ENCODE measurements around the gene POLD1.

POLD1 gene

GRCh38 chr19:50449236-50449899, 65.2 kb downstream of the POLD1 start:
- H3K4me3 ChIP-seq (replicated peaks; ENCODE audit: low read depth, low read length) = no peak overlapping the region

DNA sequence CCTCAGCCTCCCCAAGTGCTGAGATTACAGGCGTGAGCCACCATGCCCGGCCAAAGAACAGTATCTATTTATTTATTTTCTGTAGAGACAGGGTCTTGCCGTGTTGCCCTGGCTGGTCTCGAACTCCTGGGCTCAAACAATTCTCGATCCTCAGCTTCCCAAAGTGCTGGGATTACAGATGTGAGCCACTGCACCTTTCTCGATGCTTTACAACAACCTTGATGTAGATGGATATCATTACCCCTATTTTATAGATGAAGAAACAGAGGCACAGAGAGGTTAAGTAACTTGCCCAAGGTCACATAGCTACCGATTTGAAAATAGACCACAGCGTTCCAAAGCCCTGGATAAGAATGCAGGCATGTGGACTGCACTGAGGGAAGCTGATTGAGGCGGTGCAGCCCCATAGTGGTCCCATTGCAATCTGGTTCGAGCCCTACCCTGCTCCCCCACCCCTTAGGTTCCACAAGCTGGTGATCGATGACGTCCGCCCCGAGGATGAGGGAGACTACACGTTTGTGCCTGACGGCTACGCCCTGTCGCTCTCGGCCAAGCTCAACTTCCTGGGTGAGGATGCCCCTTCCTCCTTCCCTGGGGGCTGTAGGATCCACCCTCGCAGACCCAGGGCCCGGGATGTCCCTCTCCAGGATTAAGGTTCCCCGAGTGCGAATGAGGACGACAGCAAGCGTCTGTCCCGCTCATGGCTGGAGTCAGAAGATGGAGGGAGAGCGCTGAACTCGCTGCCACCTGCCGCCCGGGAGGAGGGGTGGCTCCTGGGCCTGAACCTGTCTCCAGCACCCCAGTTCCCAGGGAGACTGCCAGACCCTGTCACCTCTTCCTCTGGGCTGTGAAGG, 66.4 kb downstream of the POLD1 start:
- Histone ChIP-seq H3K4me3 (replicated peaks; ENCODE audit: low read depth, low read length) (no peak overlapping the region), H3K27me3 (replicated peaks; ENCODE audit: control insufficient read depth, insufficient read depth, low read length) (no peaks in the 10 kb centered on the region), H3K36me3 (ENCODE audit: control insufficient read depth, insufficient read depth, low read length) (no peaks in the 10 kb centered on the region)
- no peak for DNase-seq (ENCODE audit: extremely low read depth, insufficient read length)
- TF ChIP-seq, protein P1, sequence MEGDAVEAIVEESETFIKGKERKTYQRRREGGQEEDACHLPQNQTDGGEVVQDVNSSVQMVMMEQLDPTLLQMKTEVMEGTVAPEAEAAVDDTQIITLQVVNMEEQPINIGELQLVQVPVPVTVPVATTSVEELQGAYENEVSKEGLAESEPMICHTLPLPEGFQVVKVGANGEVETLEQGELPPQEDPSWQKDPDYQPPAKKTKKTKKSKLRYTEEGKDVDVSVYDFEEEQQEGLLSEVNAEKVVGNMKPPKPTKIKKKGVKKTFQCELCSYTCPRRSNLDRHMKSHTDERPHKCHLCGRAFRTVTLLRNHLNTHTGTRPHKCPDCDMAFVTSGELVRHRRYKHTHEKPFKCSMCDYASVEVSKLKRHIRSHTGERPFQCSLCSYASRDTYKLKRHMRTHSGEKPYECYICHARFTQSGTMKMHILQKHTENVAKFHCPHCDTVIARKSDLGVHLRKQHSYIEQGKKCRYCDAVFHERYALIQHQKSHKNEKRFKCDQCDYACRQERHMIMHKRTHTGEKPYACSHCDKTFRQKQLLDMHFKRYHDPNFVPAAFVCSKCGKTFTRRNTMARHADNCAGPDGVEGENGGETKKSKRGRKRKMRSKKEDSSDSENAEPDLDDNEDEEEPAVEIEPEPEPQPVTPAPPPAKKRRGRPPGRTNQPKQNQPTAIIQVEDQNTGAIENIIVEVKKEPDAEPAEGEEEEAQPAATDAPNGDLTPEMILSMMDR (IDR thresholded peaks at IDR 0.05; ENCODE audit: insufficient read depth, low read length, poor library complexity, severe bottlenecking) = no peak

More at GRCh38 chr19:50449236-50449899, 65.2 kb downstream of the POLD1 start:
- Histone ChIP-seq H3K36me3 (ENCODE audit: control insufficient read depth, insufficient read depth, low read length) (no peaks in the 10 kb centered on the region), H3K27me3 (replicated peaks; ENCODE audit: control insufficient read depth, insufficient read depth, low read length) (no peaks in the 10 kb centered on the region)
- TF ChIP-seq, protein P1 (IDR thresholded peaks at IDR 0.05; ENCODE audit: insufficient read depth, low read length, poor library complexity, severe bottlenecking) = no peak
- no peak for DNase-seq (ENCODE audit: extremely low read depth, insufficient read length)

GRCh38 chr19:50451223-50451534, 67.0 kb downstream of the POLD1 start:
- DNase-seq (ENCODE audit: extremely low read depth, insufficient read length) = no peak
- H3K27me3 ChIP-seq (replicated peaks; ENCODE audit: control insufficient read depth, insufficient read depth, low read length) = no peaks in the 10 kb centered on the region
- no peak overlapping the region for H3K4me3 ChIP-seq (replicated peaks; ENCODE audit: low read depth, low read length)
- H3K36me3 ChIP-seq (ENCODE audit: control insufficient read depth, insufficient read depth, low read length) = no peaks in the 10 kb centered on the region
- TF ChIP-seq, protein P1 (IDR thresholded peaks at IDR 0.05; ENCODE audit: insufficient read depth, low read length, poor library complexity, severe bottlenecking) = no peak

DNA sequence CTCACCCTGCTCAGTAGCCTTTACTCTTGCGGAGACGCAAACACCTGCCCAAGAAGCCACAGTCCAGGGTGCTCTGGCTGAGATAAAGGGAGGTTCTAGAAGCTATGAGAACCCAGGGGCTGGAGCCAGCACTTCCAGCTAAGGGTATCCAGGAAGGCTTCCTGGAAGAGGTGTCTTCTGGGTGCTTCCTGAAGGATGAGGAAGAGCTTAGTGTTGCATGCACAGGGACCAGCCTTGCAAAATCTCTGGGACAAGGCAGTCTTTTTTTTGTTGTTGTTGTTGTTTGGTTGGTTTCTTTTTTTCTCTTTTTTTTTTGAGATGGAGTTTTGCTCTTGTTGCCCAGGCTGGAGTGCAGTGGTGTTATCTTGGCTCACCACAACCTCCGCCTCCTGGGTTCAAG, 69.1 kb downstream of the POLD1 start:
- no peak for DNase-seq (ENCODE audit: extremely low read depth, insufficient read length)
- Histone ChIP-seq H3K27me3 (replicated peaks; ENCODE audit: control insufficient read depth, insufficient read depth, low read length) (no peaks in the 10 kb centered on the region), H3K4me3 (replicated peaks; ENCODE audit: low read depth, low read length) (no peak overlapping the region), H3K36me3 (ENCODE audit: control insufficient read depth, insufficient read depth, low read length) (no peaks in the 10 kb centered on the region)
- TF ChIP-seq, protein P1 (IDR thresholded peaks at IDR 0.05; ENCODE audit: insufficient read depth, low read length, poor library complexity, severe bottlenecking) = no peak

GRCh38 chr19:50455992-50456391, 71.8 kb downstream of the POLD1 start:
- no peak for DNase-seq (ENCODE audit: extremely low read depth, insufficient read length)
- Histone ChIP-seq H3K4me3 (replicated peaks; ENCODE audit: low read depth, low read length) (no peak overlapping the region), H3K36me3 (ENCODE audit: control insufficient read depth, insufficient read depth, low read length) (no peaks in the 10 kb centered on the region), H3K27me3 (replicated peaks; ENCODE audit: control insufficient read depth, insufficient read depth, low read length) (no peaks in the 10 kb centered on the region)
- TF ChIP-seq, protein P1 (IDR thresholded peaks at IDR 0.05; ENCODE audit: insufficient read depth, low read length, poor library complexity, severe bottlenecking) = no peak

All from GM06990 (cell line).